ENCODE data around the gene DNAJC22.
"Not testable (repeated sequence)": the region's sequence is repeated elsewhere in the genome, so short reads cannot be mapped to it uniquely, and the experiment has no call there.

DNAJC22 gene

GRCh38 chr12:49314811-49315210 is 31.9 kb upstream of the DNAJC22 start:
- no peak overlapping the region for H3K4me3 ChIP-seq (ENCODE audit: low read depth, low read length)
- TF ChIP-seq, protein P1, sequence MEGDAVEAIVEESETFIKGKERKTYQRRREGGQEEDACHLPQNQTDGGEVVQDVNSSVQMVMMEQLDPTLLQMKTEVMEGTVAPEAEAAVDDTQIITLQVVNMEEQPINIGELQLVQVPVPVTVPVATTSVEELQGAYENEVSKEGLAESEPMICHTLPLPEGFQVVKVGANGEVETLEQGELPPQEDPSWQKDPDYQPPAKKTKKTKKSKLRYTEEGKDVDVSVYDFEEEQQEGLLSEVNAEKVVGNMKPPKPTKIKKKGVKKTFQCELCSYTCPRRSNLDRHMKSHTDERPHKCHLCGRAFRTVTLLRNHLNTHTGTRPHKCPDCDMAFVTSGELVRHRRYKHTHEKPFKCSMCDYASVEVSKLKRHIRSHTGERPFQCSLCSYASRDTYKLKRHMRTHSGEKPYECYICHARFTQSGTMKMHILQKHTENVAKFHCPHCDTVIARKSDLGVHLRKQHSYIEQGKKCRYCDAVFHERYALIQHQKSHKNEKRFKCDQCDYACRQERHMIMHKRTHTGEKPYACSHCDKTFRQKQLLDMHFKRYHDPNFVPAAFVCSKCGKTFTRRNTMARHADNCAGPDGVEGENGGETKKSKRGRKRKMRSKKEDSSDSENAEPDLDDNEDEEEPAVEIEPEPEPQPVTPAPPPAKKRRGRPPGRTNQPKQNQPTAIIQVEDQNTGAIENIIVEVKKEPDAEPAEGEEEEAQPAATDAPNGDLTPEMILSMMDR (IDR thresholded peaks at IDR 0.05; ENCODE audit: low read depth, low read length): no peak

DNA sequence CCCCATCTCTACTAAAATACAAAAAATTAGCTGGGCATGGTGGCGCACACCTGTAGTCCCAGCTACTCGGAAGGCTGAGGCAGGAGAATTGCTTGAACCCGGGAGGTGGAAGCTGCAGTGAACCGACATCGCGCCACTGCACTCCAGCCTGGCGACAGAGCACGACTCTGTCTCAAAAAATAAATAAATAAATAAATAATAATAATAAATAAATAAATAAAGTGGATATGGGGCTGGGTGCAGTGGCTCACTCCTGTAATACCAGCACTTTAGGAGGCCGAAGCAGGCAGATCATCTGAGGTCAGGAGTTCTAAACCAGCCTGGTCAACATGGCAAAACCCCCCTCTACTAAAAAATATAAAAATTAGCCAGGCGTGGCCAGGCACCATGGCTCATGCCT is 29.6 kb upstream of the DNAJC22 start:
- not testable (repeated sequence) for H3K4me3 ChIP-seq (ENCODE audit: low read depth, low read length)

DNA sequence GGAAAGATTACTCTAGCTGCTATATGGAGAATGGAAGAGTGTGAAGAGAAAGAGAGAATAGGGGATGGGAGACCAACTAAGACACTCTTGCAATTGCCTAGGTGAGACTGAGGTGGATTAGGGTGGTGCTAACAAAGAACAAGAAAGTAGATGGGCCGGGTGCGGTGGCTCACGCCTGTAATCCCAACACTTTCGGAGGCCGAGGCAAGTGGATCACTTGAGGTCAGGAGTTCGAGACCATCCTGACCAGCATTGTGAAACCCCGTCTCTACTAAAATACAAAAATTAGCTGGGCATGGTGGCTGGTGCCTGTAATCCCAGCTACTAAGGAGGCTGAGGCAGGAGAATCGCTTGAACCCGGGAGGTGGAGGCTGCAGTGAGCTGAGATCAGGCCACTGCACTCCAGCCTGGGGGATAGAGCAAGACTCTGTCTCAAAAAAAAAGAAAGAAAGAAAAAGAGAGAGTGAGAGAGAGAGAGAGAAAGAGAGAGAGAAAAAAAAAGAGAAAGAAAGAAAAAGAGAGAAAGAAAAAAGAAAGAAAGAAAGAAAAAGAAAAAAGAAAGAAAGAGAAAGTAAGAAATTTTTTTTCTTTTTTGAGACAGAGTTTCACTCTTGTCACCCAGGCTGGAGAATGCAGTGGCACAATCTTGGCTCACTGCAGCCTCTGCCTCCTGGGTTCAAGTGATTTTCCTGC is 26.1 kb upstream of the DNAJC22 start:
- not testable (repeated sequence) for H3K4me3 ChIP-seq (ENCODE audit: low read depth, low read length)

DNA sequence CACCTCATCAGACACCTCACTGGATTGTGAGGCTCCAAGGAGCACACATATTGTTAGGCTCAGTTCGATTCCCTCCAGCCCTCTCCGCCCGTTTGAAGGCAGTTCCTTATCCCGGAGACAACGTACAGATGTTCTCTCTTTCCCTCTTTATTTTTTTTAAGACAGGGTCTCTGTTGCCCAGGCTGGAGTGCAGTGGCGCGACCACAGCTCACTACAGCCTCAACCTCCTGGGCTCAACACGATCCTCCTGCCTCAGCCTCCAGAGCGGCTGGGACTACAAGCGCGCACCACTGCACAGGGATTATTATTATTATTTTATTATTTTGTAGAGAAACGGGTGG is 24.4 kb upstream of the DNAJC22 start:
- peak overlapping the region; percentile 80 for H3K4me3 ChIP-seq (ENCODE audit: low read depth, low read length)
- TF ChIP-seq, protein P1 (IDR thresholded peaks at IDR 0.05; ENCODE audit: low read depth, low read length): no peak

DNA sequence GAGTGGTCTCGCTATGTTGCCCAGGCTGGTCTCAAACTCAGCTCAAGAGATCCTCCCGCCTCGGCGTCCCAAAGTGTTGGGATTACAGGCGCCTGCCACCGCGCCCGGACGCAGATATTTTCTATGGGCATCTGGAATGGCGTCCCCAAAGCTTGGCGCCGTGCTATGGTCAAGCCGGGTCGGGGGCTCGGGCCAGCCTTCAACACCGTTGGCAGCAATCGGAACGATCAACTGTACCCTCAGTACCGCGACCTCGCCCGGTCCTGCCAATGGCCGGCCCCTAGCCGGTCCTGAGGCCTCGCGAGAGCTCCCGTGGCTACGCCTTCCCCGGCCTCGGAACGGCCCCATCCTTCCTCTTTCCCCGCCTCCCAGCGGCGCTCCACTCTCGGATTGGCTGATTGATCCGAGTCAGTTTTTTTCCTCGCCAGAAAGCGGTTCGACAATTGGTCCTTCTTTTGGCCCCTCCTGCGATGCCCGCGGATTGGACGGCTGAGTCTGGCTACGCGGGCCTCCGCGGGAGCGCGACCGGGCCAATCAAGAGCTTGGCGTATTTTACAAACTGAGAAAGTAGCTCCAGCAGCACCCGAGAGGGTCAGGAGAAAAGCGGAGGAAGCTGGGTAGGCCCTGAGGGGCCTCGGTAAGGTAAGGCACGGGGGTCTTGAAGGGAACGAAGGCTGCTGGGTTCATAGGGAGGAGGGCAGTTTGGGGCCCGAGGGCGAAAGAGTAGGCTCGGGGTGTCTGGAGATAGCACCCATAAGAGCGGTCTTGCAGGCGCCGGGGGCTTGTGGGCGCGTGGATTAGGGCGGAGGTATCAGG is 23.8 kb upstream of the DNAJC22 start, which contains the start of gene TROAP:
Gene TROAP, plus strand, starts transcription at position 548 of the 816 bp plus-strand sequence. CDS start 354 bp downstream, outside the sequence.
- peak within 1 kb of the TSS; percentile 80 for H3K4me3 ChIP-seq (ENCODE audit: low read depth, low read length)
- TF ChIP-seq, protein P1 (IDR thresholded peaks at IDR 0.05; ENCODE audit: low read depth, low read length): no peak

- H3K4me3 ChIP-seq (ENCODE audit: low read depth, low read length): peak overlapping the region; percentile 80
- TF ChIP-seq, protein P1 (IDR thresholded peaks at IDR 0.05; ENCODE audit: low read depth, low read length): no peak
Observed at GRCh38 chr12:49323524-49324097, 23.1 kb upstream of the DNAJC22 start.

GRCh38 chr12:49325606-49326005 is 21.1 kb upstream of the DNAJC22 start:
- no peak overlapping the region for H3K4me3 ChIP-seq (ENCODE audit: low read depth, low read length)
- TF ChIP-seq, protein P1 (IDR thresholded peaks at IDR 0.05; ENCODE audit: low read depth, low read length): no peak

DNA sequence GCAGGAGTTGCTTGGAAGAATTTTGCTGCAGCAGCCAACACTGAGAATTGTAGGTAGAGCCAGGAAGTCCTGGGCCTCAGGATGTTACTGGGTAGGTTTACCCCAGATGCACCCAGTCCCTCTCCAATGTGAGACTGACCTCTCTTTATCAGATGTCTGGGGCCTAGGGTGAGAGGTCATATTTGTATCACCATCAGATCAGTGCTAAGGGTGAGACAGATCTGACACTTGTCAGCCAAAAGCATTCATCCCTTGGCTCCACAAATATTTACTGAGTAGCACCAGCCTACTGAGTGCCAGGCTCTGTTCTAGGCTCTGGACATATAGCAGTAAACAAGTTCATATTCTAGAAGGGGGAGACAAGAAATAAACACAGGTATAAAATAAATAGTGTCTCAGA is 19.3 kb upstream of the DNAJC22 start:
- TF ChIP-seq, protein P1 (IDR thresholded peaks at IDR 0.05; ENCODE audit: low read depth, low read length): no peak
- no peak overlapping the region for H3K4me3 ChIP-seq (ENCODE audit: low read depth, low read length)
